HG02981 (cell line): Measurements from ENCODE around the gene ADGB.

Experiments
- ATAC-seq: cut with Tn5 transposase; IDR thresholded peaks from one replicate; pipeline ENCODE4 v1.9.1; 2021; ENCODE audit warnings: mild to moderate bottlenecking, moderate library complexity; ENCODE audit not compliant: unreplicated experiment

The ADGB gene

GRCh38 chr6:146628350-146628749 is 29.6 kb downstream of the ADGB start:
- no peak for ATAC-seq

- no peak for ATAC-seq
Measured at GRCh38 chr6:146634022-146634421, 35.2 kb downstream of the ADGB start.

GRCh38 chr6:146635165-146635564 is 36.4 kb downstream of the ADGB start:
- no peak for ATAC-seq

GRCh38 chr6:146636481-146636880 is 37.7 kb downstream of the ADGB start:
- no peak for ATAC-seq

GRCh38 chr6:146642921-146643320 is 44.1 kb downstream of the ADGB start:
- ATAC-seq = no peak

- no peak for ATAC-seq
Measured at GRCh38 chr6:146650799-146651481, 52.2 kb downstream of the ADGB start.

- ATAC-seq = no peak
Measured at GRCh38 chr6:146651482-146651863, 52.7 kb downstream of the ADGB start.

- no peak for ATAC-seq
Measured at GRCh38 chr6:146657432-146657831, 58.7 kb downstream of the ADGB start.

GRCh38 chr6:146664871-146665360 is 66.1 kb downstream of the ADGB start:
- no peak for ATAC-seq

GRCh38 chr6:146666909-146667308 is 68.1 kb downstream of the ADGB start:
- no peak for ATAC-seq

GRCh38 chr6:146670161-146670560 is 71.4 kb downstream of the ADGB start:
- no peak for ATAC-seq

- ATAC-seq = no peak
Measured at GRCh38 chr6:146673069-146673468, 74.3 kb downstream of the ADGB start.

GRCh38 chr6:146679386-146679785 is 80.6 kb downstream of the ADGB start:
- ATAC-seq = no peak

GRCh38 chr6:146682919-146683318 is 84.1 kb downstream of the ADGB start:
- no peak for ATAC-seq

- no peak for ATAC-seq
Measured at GRCh38 chr6:146689806-146690205, 91.0 kb downstream of the ADGB start.

GRCh38 chr6:146693342-146693741 is 94.6 kb downstream of the ADGB start:
- no peak for ATAC-seq

- ATAC-seq = no peak
Measured at GRCh38 chr6:146697921-146698320, 99.1 kb downstream of the ADGB start.

- ATAC-seq = peak; percentile 89
Measured at GRCh38 chr6:146700078-146700686, 101.4 kb downstream of the ADGB start.

GRCh38 chr6:146701632-146702031 is 102.9 kb downstream of the ADGB start:
- ATAC-seq = no peak

- no peak for ATAC-seq
Measured at GRCh38 chr6:146709036-146709622, 110.4 kb downstream of the ADGB start.

- no peak for ATAC-seq
Measured at GRCh38 chr6:146719387-146719786, 120.6 kb downstream of the ADGB start.

- ATAC-seq = no peak
Measured at GRCh38 chr6:146739696-146740095, 140.9 kb downstream of the ADGB start.
